HG02798 (cell line): ENCODE measurements around the gene TRMT1.
"Not testable (repeated sequence)": the region's sequence is repeated elsewhere in the genome, so short reads cannot be mapped to it uniquely, and the experiment has no call there.

Source experiments
- ATAC-seq: cut with Tn5 transposase; IDR thresholded peaks from one replicate; pipeline ENCODE4 v1.9.1; 2021; ENCODE audit warnings: mild to moderate bottlenecking; ENCODE audit not compliant: unreplicated experiment, poor library complexity

TRMT1 gene

DNA sequence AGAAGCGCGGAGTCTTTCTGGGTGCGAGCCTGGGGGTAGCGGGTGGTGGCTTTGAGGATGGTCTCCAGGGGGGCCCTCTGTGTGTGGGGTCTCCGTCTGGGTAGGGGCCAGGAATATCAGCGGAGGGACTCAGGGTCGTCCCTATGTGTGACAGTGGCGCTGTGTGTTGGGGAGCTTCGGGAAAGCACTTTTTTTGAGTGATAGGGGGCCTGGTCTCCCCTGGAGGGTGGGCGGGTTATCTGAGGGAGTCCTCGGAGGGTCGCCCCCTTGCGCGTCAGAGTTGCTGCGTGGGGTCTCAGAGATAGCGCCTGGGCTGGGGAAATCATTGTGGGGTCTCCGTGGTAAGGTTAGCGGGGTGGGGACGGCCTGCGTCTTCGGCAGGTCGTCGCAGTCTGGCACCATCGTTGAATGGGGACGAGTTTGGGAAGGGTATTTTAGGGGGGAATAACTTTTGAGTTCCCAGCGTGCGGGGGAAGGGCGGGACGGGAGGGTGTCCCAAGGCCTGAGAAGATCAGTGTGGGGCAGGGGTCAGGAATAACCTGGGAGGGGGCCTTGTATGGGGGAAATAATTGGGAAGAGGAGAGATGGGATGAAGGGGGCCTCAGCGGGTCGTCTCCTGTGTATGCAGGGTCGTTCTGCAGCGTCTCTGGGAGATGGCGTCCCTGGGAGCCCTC lies 34.5 kb upstream of the TRMT1 start:
- ATAC-seq, result no peak

DNA sequence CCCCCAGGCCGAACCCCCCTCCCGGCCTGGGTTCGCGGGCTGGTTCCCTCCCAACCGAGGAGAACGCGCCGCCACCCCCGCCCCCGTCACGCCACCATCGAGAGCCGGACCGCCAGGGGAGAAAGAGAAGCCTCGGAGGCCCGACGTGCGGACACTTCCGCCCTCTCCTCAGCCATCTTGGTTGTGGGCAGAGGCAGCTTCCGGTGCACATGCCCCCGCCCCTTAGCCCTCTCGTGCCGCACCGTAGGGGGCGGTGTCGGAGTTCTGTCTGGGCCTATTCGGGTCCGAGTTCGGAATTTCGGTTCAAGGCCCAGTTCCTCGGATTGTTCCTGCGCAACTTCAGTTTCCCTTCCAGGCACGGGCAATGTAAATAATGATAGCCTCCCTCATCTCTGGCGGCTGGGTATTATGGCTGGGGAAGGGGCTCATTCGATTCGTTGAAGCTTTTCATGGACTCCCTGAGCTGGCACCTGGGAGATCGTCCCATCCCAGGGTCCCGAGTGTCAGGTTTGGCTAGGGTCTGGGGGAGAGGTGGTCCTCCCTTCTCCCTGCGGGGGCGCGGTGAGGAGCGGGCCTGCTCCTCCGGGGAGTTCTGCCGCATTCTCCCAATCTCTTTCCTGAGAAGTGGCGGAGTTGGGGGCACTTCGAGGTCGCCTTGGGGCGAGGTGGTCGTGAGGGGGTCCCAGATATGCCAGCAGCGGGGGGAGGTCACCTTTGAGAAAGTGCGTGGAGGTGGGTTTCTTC lies 33.8 kb upstream of the TRMT1 start, which contains the start of the genes IER2 and STX10:
Gene IER2, plus strand, starts transcription at position 225 of the 744 bp plus-strand sequence. CDS start 2,776 bp downstream, outside the sequence.
Gene STX10, minus strand, starts transcription at position 189 of the 744 bp plus-strand sequence. CDS start 202 bp downstream, outside the sequence.
- peak; percentile 44 for ATAC-seq

DNA sequence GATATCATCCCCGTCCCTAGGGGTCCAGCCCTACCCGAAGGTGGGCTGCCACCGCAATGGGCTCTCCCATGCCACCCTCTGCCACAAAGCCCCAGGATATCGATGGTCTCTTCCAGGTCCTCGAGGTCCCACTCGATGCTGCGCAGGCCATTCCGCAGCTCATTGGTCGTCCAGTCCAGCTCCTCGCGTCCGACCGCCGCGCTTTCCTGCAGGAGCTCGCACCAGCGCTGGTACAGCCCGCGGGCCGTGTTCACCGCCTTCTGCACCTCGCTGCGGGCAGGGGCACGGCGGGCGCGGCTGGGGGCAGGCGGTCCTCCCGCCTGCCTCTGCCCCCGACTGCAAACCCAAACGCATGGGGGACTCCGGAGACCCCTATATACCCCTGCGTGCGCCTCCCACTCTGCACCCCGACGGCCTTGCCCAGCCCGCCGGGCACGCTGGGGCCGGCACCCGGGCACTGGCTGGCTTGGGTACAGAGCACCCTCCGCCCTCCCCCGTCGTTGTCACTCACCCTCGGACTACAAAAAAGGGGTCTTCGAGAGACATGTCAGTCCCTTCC lies 33.2 kb upstream of the TRMT1 start:
- ATAC-seq, result no peak

DNA sequence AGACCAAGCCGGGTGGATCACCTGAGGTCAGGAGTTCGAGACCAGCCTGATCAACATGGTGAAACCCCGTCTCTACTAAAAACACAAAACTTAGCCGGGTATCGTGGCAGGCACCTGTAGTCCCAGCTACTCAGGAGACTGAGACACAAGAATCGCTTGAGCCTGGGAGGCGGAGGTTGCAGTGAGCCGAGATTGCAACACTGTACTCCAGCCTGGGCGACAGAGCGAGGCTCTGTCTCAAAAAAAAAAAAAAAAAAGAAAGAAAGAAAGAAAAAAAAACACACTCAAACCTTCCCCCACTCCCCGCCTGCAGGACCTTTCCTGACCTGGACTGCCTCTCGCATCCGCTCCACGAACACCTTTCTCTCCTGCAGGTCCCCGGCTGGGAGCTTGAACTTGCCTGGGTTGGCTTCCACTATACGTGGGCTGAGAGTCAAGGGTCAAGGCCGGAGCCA lies 32.7 kb upstream of the TRMT1 start:
- ATAC-seq, result not testable (repeated sequence)

DNA sequence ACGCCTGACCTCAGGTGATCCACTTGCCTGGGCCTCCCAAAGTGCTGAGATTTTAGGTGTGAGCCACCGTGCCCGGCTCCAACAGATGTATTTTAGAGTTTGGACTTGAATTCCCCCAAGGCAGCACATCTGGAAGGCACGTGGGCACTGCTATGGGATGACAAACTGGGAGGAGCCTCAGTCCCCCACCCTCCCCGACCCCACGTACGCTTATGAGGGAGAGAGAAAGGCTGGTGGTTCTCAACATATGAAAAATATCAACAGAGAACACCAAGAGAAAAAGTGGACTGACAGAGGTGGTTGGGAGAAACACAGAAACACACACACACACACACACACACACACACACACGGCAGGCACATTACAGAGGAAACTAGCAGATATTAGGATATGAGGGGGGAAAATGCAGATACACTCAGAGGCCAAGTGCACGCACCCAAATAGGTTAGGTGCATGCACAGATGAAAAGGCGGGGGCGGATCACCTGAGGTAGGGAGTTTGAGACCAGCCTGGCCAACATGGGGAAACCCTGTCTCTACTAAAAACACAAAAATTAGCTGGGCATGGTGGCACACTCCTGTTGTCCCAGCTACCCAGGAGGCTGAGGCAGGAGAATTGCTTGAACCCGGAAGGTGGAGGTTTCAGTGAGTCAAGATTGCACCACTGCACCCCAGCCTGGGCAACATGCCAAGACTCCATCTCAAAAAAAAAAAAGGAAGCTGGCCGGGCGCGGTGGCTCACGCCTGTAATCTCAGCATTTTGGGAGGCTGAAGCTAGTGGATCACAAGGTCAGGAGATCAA lies 30.4 kb upstream of the TRMT1 start:
- ATAC-seq, result no peak

DNA sequence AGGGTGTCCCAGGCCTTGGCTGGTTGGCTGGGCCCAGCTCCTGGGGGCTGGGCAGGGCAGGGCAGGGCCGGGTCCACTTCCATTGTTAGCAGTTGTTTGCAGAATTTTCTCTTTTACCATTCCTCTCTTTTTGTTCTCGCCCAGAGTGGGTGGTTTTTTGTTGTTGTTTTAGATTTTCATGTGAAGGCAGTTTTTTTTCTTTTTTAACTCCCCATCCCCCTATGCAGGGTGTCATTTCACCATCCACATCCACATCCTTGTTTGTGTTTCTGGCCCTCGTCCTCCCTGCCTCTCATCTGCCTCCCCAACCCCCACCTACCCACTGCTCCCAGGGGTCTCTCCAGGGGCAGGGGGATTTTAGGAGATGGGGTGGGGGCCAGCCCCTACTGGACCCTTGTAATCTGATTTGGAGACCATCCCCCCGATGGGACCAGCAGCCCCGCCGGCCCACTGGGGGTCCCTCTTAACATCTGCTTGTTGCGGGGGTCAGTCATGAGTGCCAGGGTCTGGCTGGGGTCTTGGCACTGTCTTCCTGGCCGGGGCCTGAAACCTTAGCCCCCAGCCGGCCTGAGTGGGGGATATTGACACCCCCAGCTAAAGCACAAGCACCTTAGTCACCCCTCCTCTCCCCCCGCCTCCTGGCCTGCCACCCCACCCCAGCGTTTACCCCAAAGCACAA lies 23.2 kb upstream of the TRMT1 start:
- no peak for ATAC-seq

DNA sequence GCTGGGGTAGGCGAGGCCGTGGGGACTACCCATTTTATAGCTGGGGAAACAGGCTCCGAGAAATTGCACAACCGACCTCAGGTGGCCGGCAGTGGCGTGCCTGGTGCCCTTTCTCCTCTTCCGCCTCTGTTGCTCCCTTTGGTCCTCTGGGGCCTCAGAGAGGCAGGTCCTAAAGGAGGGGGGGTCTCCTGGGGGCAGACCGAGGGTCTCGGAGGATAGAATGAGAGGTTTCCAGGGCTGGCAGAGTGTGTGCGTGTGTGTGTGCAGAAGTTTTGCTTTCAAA lies 22.3 kb upstream of the TRMT1 start:
- ATAC-seq, result no peak

DNA sequence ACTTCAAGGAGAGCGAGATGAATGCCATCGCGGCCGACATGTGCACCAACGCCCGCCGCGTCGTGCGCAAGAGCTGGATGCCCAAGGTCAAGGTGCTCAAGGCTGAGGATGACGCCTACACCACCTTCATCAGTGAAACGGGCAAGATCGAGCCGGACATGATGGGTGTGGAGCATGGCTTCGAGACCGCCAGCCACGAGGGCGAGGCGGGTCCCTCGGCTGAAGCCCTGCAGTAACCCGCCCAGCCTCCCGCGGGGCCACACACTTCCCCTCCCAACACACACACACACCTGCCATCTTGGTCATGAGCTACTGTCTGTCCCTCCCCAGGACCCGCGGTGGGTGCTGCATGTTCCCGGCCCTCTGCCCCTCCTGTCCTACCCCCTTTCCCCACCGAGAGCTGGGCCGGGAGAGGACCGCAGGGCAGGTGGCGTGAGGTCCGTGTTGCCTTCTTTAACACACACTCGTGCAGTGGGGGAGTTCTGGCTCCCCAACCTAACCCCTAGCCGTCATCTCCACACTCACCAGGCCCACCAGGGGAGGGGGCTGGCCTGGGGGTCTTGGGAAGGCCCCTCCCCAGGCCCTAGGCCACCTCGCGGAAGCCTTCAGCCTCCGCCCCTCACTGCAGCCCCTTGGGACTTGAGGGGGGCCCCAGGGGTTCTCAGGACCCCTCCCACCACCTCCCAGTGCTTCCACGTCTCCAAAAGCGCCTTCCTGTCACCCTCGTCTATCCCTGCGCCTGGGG lies 21.8 kb upstream of the TRMT1 start:
- no peak for ATAC-seq

DNA sequence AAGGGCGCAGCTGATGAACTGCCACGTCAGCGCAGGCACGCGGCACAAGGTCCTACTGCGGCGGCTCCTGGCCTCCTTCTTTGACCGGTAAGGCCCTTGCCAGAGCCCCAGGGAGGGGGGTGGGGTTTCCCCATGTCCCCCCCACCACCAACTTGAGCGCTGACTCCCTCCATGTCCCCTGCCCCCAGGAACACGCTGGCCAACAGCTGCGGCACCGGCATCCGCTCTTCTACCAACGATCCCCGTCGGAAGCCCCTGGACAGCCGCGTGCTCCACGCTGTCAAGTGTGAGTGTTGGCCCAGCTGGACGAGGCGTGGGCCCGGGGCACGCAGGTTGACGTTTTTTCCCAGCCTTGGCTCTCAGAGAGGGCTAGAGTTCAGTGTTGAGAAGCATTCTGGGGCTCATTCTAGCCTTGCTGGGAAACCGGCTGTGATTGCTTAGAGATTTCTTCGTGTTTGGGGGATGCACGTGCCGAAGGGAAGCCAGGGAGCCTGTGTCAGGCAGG lies 20.8 kb upstream of the TRMT1 start:
- ATAC-seq, result no peak

DNA sequence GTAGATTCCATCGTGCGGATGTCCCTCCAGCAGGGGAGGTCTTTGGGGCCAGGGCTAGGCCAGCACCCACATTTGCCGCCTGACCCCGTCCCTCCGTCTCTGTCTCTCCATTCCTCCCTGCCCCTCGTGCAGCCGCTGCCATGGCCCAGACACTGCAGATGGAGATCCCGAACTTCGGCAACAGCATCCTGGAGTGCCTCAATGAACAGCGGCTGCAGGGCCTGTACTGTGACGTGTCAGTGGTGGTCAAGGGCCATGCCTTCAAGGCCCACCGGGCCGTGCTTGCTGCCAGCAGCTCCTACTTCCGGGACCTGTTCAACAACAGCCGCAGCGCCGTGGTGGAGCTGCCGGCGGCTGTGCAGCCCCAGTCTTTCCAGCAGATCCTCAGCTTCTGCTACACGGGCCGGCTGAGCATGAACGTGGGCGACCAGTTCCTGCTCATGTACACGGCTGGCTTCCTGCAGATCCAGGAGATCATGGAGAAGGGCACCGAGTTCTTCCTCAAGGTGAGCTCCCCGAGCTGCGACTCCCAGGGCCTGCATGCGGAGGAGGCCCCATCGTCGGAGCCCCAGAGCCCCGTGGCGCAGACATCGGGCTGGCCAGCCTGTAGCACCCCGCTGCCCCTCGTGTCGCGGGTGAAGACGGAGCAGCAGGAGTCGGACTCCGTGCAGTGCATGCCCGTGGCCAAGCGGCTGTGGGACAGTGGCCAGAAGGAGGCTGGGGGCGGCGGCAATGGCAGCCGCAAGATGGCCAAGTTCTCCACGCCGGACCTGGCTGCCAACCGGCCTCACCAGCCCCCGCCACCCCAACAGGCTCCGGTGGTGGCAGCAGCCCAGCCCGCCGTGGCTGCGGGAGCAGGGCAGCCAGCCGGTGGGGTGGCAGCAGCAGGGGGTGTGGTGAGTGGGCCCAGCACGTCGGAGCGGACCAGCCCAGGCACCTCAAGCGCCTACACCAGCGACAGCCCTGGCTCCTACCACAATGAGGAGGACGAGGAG lies 18.8 kb upstream of the TRMT1 start:
- no peak for ATAC-seq

DNA sequence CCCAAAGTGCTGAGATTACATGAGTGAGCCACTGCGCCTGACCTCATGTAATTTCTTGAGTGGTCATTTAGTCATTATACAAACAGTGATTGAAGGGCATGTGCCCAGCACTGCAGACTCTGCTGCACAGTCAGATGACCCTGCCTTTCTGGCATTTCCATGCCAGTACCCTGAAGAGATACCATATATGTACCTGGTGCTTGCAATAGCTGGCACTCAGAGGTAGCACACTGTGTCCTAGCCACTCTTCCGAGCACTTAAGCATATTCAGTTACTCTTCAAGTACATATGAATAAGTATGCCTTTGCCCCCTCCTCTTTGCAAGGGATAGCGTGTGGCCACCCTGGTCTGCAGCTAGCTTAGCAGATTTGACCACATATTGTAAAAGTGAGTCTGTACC lies 18.1 kb upstream of the TRMT1 start:
- no peak for ATAC-seq

DNA sequence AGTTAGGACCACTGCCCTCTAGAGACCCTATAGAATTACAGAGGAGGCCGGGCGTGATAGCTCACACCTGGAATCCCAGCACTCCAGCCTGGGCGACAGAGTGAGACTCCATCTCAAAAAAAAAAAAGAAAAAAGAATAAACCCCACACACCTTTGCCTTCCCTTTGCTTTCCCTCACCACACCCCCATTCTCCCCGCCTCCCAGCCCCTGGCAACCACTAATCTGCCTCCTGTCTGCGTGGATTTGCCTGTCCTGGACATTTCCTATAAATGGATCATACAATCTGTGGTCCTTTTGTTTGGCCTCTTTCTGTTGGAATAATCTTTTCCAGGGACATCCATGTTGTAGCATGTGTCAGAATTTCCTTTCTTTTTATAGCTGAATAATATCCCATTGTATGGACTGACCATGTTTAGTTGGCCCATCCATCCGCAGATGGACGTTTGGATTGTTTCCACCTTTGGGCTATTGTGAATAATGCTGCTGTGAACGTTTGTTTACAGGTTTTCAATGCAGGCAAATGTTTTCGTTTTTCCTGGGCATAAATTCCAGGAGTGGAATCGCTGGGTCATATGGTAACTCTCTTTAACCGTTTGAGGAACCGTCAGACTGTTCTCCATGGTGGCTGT lies 16.8 kb upstream of the TRMT1 start:
- no peak for ATAC-seq

DNA sequence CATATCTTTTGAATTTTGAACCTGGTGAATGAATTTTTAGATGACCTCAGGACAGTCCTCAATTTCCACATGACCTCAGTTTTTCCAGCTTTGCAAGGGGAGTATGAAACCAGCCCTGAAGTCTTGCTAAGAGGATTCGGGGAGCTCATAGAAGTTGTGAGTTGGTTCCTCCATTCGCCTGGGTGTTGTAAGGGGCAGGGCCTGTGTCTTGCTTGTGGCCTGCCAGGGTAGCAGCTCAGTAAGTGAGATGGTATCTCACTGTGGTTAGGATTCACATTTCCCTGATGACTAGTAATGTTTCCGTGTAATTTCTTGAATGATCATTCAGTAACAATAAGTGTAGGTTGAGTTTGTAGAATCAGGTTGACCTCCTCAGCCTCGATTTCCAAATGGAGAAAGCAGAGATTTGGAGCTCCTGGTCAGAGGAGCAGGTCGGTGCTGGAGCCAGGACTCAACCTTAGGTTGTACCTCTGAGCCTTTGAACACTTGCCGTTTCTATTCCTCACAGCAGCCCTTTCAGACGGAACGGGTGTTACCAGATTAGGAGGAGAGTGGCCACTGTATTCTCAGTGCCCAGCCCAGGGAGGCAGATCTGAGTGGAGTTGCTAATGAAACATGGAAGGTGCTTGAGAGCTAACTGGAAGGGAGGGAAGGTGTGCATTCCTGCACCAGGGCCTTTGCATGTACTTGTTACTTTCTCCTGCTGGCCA lies 16.1 kb upstream of the TRMT1 start:
- no peak for ATAC-seq

DNA sequence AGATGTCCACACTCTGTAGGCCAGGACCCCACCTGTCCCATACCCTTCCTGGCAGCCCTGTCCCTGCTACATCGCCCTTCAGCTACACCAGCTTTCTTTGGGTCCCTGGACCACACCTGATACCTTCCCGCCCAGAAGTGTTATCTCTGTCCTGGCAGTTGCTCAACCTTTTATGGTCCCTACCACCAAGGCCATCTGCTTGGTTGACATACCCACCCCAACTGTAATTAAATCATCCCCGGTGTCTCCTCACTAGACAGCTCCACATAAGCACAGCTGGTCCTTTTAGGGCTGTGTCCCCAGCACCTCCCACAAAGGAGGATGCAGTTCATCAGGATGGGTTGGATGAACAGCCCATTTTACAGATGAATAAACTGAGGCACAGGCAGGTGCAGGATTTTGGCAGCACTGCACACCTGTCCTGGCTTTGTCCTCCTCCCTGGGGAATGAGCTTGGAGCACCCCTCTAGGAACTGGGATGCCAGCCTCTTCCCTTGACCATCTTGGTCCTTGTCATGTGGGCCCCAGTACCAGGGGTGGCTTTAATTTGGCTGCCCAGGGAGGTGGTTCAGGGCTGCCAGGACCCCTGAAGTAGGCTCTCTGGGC lies 14.4 kb upstream of the TRMT1 start:
- no peak for ATAC-seq

DNA sequence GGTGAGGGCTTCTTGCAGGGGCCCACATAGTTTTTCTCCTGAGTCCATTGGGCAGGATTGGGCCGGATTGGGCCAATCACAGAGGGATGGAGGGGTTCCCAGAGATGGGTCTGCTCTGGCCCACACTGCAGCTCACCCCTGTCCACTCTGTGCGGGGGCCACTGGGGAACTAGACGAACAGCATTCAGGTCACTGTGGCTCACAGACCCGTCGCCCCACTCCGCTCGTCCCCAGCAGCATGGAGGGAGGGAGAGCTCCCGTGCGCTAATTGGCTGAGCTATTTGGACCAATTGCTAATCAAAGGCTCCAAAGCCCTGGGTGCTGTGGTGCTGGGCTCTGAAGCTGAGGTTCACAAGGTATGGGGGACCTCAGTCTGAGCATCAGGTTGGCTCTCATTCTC lies 12.8 kb upstream of the TRMT1 start:
- no peak for ATAC-seq

DNA sequence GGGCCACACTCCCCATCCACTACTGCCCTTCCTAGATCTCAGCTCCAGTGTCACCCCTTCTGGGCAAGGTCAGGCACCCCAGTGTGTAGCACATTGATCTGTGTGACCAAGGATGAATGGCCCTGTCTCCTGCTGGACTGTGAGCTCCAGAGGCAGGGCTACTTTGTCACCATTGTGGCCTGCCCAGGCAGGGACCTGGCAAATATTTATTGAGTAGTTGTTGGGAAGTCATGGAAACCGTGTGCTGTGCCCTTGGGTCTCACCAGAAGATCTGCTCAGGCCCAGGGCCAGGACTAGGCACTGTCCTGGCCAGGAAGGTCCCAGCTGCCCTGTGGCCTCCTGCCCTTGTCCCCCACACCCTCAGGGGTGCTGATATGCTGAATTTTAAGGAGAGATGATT lies 12.0 kb upstream of the TRMT1 start:
- ATAC-seq, result no peak
